GM21786 (cell line): Measurements from ENCODE around the gene RHOF.

Experiments
- ATAC-seq: cut with Tn5 transposase; IDR thresholded peaks from one replicate; pipeline ENCODE4 v1.9.1; 2021; ENCODE audit not compliant: unreplicated experiment

The RHOF gene, protein sequence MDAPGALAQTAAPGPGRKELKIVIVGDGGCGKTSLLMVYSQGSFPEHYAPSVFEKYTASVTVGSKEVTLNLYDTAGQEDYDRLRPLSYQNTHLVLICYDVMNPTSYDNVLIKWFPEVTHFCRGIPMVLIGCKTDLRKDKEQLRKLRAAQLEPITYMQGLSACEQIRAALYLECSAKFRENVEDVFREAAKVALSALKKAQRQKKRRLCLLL

DNA sequence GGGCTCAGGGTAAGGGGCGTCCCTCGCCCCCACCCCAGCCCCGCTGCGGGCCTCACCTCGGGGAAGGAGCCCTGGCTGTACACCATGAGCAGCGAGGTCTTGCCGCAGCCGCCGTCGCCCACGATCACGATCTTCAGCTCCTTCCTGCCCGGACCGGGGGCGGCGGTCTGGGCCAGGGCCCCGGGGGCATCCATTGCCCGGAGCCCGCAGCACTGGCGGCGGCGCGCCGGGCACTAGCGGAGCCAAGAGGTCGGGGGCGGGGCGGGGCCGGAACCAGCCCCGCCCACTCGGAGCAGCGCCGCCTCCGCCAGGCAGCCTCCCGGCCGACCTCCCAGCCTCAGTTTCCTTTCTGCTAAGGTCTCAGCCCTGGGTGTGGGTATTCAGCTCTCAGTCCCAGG lies at the start of gene RHOF:
TSS of gene RHOF (minus strand) at position 249 of the 398 bp plus-strand sequence. CDS start at position 194, 55 bp downstream.
- ATAC-seq: peak; percentile 9

DNA sequence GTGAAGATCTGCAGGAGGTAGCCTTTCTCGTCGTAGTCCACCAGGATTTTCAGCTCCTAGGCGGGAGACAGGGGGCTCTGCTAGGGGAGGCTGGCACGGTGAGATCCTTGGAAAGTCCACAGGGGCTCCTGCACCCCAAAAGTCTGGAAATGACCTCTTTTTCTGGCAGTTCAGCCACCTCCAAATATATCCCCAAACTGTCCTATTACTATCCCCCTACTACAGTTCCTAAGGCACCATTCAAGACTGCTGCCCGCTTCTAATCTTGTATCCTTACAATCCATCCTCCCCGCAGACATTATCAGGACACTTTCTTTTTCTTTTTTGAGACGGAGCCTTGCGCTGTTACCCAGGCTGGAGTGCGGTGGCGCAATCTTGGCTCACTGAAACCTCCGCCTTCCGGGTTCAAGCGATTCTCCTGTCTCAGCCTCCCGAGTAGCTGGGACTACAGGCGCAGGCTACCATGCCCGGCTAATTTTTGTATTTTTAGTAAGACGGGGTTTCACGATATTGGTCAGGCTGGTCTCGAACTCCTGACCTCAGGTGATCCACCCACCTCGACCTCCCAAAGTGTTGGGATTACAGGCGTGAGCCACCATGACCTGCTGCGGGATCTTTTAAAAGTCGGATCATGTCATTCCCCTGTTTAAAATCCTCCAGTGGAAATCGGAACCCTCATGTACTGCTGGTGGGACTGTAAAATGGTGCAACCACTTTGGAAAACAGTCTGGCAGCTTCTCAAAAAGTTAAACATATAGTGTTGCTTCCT lies 46.7 kb upstream of the RHOF start:
- no peak for ATAC-seq

DNA sequence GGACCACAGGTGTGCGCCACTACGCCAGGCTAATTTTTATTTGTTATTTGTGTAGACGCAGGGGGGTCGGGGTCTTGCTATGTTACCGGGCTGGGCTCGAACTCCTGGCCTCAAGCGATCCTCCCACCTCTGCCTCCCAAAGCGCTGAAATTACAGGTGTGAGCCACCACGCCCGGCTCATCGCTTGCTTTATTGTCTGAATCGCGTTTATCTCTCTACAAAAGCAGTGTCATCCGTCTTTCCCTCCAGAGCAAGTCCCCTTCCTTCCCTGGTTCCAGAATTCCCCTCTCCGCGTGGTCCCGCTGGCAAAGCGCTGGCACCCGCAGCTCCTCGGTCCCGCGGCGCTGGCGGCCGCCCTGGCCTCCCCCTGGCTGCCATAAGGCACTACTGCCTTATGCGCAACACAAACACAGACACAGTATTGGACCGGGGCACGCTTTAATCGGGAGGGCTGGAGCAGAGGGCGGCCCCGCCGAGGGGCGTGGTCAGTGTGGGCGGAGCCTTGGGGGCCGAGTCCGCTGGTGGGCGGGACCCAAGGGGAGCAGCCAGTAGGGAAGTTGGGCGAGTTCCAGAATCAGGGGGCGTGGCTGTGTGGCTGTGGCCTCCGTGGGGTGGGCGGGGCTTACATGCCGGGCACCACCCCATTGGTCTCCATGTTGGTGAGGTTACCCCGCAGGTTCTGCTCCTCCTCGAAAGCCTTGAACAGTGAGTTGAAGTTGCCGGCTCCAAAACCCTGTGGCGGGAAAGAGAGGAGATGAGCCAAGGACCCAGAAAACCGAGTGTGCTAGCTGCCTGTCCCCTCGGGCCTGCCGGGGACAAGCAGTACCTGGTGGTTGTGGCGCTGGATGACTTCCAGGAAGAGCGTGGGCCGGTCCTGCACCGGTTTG lies 45.9 kb upstream of the RHOF start:
- ATAC-seq: peak; percentile 95

DNA sequence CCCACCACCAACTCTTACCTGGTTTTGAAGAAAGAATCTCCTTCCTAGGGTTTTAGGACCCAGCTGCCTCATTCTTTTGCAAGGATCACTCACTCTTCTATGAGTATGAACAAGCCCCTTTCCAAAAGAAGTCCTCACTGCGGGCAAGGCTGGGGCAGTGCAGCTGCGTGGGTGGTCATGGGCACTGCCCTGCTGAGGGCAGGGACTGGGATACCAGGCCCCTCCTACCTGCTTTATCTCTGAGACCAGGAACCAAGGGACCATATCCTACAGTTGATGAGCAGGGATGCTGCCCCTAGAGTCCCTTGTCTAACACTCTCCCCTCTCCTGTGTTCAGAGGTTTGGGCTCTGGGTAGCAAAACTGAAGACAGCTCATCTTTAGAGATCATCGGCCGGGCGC lies 44.6 kb upstream of the RHOF start:
- ATAC-seq: no peak

DNA sequence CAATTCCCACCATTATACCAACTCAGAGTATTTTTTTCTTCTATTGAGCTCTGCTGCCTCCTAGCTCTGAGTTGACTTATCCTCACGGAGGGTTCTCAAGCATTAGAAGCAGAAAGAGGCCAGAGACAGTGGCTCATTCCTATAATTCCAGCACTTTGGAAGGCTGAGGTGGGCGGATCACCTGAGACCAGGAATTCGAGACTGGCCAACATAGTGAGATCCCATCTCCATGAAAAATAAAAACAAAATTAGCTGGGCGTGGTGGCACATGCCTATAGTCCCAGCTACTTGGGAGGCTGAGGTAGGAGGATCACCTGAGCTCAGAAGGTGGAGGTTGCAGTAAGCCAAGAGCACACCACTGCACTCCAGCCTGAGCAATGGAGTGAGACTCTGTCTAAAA lies 44.2 kb upstream of the RHOF start:
- no peak for ATAC-seq

DNA sequence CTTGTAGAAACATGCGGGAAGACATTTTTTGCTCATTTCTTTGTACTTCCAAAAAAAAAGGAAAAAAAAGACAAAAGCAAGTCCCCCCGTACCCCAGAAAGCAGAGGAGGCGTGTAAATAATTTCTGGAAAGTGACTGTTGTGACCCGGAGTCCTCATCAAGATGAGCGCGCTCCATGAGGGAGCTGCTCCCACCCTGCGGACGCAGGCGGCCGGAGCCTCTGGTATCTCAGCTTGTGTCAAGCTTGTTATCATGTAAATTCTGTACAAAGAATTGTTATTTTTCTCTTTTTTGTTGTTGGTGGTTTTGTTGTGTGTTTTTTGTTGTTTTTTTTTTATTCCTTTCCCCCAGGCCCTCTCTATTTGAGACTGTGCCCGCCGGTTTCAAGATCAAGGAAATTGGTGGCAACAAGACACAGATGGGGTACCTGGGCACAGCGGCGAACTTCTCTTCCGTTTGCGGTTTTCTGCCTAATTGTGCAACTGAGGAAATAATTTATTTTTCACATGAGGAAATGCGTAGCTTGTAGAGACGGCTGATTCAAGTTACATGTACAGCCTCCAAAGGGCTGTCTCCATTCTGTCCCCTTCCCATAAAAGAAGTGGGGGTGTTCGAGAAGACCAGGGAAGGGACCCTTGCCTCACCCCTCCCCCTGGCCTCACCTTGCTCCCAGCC lies 38.2 kb upstream of the RHOF start:
- no peak for ATAC-seq

DNA sequence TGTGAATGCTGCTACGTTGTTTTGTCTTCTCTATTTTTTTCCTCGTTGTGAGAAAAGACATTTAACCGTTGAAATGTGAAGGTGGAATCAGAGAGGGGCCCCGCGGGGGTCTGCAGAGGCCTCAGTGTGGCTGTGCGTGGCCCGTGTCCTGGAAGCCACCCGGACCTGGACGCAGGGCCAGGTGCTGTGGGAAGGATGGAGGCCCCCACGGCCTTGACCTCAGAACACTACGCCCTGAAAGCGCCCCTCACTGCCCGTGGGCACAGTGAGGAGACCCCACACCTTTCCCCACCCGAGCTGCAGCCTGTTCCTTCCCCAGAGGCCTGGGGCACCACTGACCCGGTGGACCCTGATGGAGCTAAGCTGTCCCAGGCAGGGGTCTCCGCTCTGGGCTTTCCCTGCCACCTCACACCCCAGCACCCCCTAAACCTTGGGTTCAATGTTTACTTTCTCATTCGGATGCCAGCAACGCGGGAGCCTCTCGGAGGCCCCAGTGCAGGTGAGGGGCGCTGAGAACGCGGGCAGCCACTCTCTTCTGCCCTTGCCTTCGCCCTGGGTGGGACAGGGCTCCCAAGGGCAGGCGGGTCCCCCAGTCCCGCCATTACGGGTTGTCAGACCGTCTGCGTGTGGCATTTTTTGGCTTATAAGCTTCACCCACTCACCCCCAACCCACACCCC lies 37.2 kb upstream of the RHOF start:
- ATAC-seq: no peak

DNA sequence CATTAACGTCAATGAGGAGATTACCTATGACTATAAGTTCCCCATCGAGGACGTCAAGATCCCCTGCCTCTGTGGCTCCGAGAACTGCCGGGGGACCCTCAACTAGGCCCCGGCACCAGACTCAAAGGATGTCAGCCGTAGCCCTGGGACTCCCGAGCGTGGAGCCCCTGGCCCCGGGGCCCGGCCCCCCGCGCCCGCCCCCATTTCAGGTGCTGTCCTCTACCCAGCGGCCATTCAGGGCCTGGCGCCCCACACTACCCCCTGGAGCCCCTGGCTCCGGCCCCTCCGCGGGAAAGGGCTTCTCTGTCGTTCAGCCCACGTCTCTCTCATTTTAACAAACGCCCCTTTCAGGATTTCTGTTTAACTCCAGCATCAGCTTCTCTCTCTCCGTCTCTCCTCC lies 36.6 kb upstream of the RHOF start:
- ATAC-seq: no peak

DNA sequence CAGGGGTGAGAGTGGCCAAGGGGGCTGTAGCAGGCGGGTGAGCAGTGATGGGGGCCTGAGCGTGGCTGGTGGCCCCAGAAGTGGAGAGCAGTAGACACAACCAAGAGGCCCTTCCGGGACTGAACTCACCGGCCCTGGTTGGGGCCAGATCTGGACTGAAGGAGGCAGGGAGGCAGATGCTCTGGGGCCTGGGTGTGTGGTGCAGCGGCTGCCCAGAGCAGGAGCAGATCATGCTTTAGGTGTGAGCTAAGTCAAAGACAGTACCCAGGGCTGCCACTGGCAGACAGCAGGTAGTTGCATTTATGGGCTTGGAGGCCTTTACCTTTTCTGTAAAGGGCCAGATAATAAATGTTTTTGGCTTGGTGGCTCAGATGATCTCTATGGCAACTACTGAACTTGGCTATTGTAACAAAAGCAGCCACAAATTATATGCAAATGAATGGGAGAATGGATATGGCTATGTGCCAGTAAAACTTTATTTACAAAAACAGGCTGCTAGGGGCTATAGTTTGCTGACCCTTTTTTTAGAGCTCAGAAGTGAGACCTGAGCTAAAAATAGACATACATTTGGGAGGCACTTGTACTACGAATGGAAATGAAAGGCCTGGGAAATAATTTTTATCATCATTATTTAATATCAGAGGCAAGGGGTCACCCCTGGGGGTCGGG lies 35.9 kb upstream of the RHOF start:
- ATAC-seq: no peak

DNA sequence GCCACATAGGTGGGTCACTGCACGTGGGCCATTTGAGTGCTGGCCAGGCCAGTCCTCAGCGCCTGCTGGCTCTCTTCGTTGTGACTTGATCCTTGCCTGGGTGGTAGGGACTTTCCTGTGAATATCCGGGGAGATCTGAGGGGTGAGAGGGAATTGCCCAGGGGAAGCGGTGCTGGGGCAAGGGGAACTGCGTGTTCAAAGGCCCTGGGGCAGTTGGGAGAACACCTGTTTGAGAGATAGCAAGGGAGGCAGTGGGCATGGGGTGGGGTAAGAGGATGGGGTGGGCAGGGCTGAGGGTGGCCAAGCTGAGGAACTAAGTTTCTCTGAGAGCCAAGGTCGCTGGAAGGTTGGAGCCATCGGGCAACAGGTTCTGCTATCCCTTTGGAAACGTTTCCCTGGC lies 35.3 kb upstream of the RHOF start:
- ATAC-seq: no peak

DNA sequence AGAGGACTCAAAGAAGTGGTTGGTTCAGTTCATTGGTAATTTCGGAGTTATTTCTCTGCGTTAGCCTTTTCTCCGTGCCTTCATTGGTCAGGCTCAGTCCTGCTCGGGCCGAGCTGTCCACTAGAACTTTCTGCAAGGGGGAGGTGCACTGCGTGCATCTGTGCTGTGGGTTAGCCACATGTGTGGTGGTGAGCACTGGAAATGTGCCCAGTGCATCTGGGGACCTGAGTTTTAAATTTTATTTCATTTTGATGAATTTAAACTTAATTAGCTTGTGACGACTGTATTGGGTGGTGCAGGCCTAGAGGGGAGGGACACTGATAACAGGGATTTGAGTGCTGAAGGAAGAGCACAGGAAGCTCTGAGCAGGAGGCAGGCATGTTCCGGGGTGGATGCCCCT lies 34.8 kb upstream of the RHOF start:
- no peak for ATAC-seq

DNA sequence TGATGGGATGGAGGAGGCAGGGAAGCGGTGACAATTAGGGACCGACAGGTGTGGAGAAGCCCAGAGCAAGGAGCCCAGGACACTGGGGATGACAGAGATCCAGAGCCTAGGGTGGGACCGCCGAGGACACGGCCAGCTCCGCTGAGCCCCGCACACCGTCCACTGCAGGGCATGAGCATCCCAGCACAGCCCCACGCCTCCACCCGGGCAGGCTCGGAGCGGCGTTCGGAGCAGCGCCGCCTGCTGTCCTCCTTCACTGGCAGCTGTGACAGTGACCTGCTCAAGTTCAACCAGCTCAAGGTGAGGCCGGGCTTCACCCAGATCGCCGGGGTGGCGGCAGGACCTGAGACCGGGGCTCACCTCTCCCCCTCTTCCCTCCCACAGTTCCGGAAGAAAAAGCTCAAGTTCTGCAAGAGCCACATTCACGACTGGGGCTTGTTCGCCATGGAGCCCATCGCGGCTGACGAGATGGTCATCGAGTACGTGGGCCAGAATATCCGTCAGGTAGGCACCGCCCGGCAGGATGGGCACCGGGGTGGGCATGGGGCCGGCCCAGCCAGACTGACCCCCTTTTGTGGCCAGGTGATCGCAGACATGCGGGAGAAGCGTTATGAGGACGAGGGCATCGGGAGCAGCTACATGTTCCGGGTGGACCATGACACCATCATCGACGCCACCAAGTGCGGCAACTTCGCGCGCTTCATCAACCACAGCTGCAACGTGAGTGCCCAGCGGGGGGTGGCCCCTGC lies 34.0 kb upstream of the RHOF start:
- ATAC-seq: no peak

DNA sequence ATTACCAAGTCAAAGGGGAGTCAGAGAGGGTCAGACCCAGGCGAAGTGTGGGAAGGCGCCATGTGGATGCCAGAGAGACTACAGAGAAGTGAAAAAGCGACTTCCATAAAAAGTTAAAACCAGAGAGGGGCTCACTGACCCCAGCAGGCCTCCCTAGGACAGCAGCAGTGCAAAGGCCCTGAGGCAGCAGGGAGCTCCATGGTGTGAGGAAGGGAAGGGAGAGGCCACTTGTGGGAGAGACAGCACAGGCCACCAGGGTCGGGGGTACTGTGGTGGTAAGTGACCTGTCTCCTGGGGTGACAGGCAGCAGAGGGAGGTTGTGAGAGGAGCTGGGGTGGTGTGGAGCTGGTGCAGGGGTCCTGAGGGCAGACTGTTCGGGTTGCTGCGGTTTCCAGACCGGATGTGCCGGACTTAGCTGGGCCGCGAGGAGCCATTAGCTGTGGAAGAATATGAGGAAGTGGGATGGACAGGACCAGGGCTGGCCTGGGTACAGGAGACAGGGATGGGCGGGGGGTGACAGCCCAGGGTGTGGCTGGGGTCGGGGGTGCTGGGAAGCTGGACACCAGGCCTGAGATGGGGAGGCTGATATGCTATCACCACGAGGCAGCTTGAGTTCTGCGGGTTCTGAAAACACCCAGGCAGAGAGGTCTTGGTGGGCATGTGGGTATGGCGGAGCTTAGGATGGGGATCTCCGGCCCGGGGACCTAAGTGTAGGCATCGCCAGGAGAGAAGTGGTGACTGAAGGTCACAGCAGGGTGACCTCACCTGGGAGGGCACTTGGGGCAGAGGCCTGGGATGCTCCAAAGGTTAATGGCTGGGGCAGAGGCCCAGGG lies 33.0 kb upstream of the RHOF start:
- ATAC-seq: no peak

DNA sequence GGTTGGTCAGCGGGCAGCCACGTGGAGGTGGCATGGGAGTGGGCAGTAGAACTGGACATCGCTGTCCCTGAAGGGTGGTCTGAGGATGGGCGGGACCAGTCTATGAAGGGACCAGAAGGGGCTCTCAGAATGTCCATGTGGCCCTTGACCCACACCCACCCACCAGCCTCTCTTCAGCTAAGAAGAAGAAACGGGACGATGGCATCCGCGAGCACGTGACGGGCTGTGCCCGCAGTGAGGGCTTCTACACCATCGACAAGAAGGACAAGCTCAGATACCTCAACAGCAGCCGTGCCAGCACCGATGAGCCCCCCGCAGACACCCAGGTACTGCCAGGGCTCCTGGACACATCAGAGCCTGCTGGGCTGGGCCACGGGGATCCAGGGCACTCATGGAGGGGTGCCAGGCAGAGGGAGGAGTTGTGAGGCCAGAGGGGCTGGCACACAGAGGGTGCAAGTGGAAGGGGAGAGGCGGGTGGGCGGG lies 31.6 kb upstream of the RHOF start:
- no peak for ATAC-seq

DNA sequence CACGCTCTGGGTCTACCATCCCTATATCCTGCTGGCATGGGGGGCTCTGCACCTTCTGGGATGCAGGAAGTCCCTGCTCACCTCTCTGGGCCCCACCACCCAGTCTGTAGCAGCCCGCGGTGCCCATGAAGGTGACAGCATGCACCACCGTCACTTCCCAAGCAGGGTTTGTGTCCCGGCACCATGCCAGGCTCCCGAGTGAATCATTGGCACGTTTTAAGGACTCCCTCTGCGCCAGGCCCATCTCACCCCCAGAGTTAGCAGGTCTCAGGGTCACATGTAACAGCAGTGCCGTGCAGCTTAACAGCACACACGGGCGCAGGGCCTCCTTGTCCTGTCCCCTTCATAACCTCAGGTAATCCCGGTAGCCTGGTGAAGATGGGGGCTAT lies 30.2 kb upstream of the RHOF start:
- ATAC-seq: no peak

DNA sequence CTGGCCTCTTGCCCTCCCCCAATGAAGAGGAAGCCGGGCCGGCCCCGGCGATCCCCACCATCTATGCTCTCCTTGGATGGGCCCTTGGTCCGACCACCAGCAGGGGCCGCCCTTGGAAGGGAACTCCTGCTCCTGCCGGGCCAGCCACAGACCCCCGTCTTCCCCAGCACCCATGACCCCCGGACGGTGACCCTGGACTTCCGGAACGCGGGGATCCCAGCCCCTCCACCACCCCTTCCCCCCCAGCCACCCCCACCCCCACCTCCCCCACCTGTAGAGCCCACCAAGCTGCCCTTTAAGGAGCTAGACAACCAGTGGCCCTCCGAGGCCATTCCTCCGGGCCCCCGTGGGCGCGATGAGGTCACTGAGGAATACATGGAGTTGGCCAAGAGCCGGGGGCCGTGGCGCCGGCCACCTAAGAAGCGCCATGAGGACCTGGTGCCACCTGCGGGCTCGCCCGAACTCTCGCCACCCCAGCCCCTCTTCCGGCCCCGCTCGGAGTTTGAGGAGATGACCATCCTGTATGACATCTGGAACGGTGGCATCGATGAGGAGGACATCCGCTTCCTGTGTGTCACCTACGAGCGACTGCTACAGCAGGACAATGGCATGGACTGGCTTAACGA lies 29.7 kb upstream of the RHOF start:
- ATAC-seq: no peak

DNA sequence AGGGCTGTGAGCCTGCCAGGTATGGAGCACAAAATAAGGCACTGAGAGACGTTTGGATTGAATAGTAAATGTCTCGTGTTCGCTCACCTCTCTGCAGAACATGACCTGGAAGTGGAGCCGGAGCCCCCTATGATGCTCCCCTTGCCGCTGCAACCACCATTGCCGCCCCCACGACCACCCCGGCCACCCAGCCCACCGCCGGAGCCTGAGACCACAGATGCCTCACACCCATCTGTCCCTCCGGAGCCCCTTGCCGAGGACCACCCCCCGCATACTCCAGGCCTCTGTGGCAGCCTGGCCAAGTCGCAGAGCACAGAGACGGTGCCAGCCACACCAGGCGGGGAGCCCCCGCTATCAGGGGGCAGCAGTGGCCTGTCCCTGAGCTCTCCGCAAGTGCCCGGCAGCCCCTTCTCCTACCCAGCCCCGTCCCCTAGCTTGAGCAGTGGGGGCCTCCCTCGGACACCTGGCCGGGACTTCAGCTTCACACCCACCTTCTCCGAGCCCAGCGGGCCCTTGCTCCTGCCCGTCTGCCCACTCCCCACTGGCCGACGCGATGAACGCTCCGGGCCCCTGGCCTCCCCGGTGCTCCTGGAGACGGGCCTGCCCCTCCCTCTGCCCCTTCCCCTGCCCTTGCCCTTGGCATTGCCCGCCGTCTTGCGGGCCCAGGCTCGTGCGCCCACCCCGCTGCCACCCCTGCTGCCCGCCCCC lies 29.1 kb upstream of the RHOF start:
- ATAC-seq: no peak
